ENCODE results near the gene NPTXR.

- TF ChIP-seq, protein P1, sequence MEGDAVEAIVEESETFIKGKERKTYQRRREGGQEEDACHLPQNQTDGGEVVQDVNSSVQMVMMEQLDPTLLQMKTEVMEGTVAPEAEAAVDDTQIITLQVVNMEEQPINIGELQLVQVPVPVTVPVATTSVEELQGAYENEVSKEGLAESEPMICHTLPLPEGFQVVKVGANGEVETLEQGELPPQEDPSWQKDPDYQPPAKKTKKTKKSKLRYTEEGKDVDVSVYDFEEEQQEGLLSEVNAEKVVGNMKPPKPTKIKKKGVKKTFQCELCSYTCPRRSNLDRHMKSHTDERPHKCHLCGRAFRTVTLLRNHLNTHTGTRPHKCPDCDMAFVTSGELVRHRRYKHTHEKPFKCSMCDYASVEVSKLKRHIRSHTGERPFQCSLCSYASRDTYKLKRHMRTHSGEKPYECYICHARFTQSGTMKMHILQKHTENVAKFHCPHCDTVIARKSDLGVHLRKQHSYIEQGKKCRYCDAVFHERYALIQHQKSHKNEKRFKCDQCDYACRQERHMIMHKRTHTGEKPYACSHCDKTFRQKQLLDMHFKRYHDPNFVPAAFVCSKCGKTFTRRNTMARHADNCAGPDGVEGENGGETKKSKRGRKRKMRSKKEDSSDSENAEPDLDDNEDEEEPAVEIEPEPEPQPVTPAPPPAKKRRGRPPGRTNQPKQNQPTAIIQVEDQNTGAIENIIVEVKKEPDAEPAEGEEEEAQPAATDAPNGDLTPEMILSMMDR (IDR thresholded peaks at IDR 0.05) = peak in 3 of 4 donors; percentile 4 to 21 (median 13)
- TF ChIP-seq POLR2A (IDR thresholded peaks at IDR 0.05) = no peak
Observed at GRCh38 chr22:38843201-38843656, 599 bp downstream of the NPTXR start.

All from right lobe of liver (tissue), 4 donors.